Chondrocyte (in vitro differentiated cells): Measurements from ENCODE around the gene SETBP1. TPM values are rescaled to one million over a fixed set of nuclear protein-coding genes. Genes with fewer than 3 reads are reported as not detected.

ENCODE experiments used
- DNase-seq: peaks from one replicate; pipeline ENCODE4 v3.0.0; 2021; ENCODE audit warnings: mixed read lengths, low spot score
- H3K27ac Mint-ChIP-seq: one replicate; pipeline ENCODE4 v1.8.0; 2021; ENCODE audit warnings: mild to moderate bottlenecking, moderate library complexity, mixed read lengths; ENCODE audit not compliant: unreplicated experiment
- H3K27me3 Mint-ChIP-seq: 2 replicates; pipeline ENCODE4 v1.8.0; 2021; ENCODE audit warnings: low read depth, mixed read lengths
- H3K36me3 Mint-ChIP-seq: 2 replicates; pipeline ENCODE4 v1.8.0; 2021; ENCODE audit warnings: low read depth, mixed read lengths
- H3K4me1 Mint-ChIP-seq: 2 replicates; pipeline ENCODE4 v1.8.0; 2021; ENCODE audit warnings: low read depth, mild to moderate bottlenecking, mixed read lengths
- H3K4me3 Mint-ChIP-seq: one replicate; pipeline ENCODE4 v1.8.0; 2021; ENCODE audit warnings: mild to moderate bottlenecking, moderate library complexity, mixed read lengths; ENCODE audit not compliant: unreplicated experiment
- H3K9me3 Mint-ChIP-seq: 2 replicates; pipeline ENCODE4 v1.8.0; 2021; ENCODE audit warnings: low read depth, mixed read lengths
- total RNA-seq: library from RNA; stranded (reverse); gene quantifications from 3 replicates; pipeline ENCODE4 v1.2.1, GENCODE V29; 2021
- TF ChIP-seq, protein P1 (sequence below): fragments of 200-600 bp; sonication (generic); IDR thresholded peaks from 2 replicates; pipeline ENCODE4 v1.5.0; 2021; ENCODE audit warnings: antibody characterized with exemption, mild to moderate bottlenecking, moderate library complexity

The SETBP1 gene
- total RNA-seq, 1 donor from 2014 or later = 29.3 TPM

DNA sequence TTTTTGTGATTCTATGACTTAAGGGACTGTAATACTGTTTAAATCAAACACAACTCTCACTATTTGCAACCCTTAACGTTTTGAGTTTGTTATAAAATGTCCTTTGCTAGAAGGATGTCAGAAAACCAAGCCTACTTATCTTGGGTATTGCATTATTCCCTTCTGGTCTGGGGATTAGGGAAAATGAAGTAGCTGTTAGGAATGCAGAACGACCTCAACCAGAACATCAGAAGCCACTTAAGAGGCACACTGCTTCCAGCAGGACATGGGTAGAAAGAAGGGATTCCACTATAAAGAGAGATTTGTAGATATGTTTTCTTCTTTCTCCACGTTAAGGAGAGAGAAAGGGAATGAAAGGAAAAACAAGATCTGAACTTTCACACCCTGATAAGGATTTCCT, 101.2 kb downstream of the SETBP1 start:
- H3K36me3 Mint-ChIP-seq = peaks cover 1% of the 10 kb centered on the region
- TF ChIP-seq, protein P1, sequence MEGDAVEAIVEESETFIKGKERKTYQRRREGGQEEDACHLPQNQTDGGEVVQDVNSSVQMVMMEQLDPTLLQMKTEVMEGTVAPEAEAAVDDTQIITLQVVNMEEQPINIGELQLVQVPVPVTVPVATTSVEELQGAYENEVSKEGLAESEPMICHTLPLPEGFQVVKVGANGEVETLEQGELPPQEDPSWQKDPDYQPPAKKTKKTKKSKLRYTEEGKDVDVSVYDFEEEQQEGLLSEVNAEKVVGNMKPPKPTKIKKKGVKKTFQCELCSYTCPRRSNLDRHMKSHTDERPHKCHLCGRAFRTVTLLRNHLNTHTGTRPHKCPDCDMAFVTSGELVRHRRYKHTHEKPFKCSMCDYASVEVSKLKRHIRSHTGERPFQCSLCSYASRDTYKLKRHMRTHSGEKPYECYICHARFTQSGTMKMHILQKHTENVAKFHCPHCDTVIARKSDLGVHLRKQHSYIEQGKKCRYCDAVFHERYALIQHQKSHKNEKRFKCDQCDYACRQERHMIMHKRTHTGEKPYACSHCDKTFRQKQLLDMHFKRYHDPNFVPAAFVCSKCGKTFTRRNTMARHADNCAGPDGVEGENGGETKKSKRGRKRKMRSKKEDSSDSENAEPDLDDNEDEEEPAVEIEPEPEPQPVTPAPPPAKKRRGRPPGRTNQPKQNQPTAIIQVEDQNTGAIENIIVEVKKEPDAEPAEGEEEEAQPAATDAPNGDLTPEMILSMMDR = no peak
- DNase-seq = no peak
- H3K27ac Mint-ChIP-seq = peak overlapping the region; percentile 45
- H3K27me3 Mint-ChIP-seq = no peaks in the 10 kb centered on the region
- H3K9me3 Mint-ChIP-seq = no peaks in the 10 kb centered on the region
- peaks cover 64% of the 10 kb centered on the region for H3K4me1 Mint-ChIP-seq
- H3K4me3 Mint-ChIP-seq = no peak overlapping the region

DNA sequence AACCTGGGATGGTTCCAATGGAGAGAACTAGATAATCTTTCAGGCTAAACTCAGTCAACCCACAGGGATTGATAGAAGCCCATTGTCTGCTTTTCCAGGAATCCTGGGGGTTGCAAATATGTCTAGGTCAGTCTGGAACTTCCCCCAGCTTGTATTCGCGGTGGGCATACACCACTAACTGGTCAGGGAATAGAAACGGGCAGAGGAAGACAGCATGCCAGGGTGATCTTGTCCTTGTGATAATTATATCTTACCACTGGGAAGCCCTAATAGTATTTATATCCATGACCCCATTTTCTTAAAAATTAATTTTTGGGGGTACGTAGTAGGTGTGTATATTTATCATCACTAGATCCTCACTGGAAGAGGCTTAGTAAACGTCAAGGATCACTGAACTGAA, 101.9 kb downstream of the SETBP1 start:
- Mint-ChIP-seq H3K9me3 (no peaks in the 10 kb centered on the region), H3K4me1 (peaks cover 65% of the 10 kb centered on the region), H3K36me3 (peaks cover 1% of the 10 kb centered on the region), H3K27ac (peak overlapping the region; percentile 45), H3K4me3 (no peak overlapping the region), H3K27me3 (no peaks in the 10 kb centered on the region)
- DNase-seq = no peak
- TF ChIP-seq, protein P1 = no peak

GRCh38 chr18:44783371-44783770, 102.7 kb downstream of the SETBP1 start:
- H3K27ac Mint-ChIP-seq = no peak overlapping the region
- no peak for DNase-seq
- H3K27me3 Mint-ChIP-seq = no peaks in the 10 kb centered on the region
- H3K9me3 Mint-ChIP-seq = no peaks in the 10 kb centered on the region
- H3K4me3 Mint-ChIP-seq = no peak overlapping the region
- peaks cover 1% of the 10 kb centered on the region for H3K36me3 Mint-ChIP-seq
- TF ChIP-seq, protein P1 = no peak
- peaks cover 58% of the 10 kb centered on the region for H3K4me1 Mint-ChIP-seq

- H3K4me1 Mint-ChIP-seq = peaks cover 58% of the 10 kb centered on the region
- H3K27me3 Mint-ChIP-seq = no peaks in the 10 kb centered on the region
These were observed 105.6 kb downstream of the SETBP1 start for GRCh38 chr18:44786257-44786656.

GRCh38 chr18:44786688-44787087, 106.0 kb downstream of the SETBP1 start:
- H3K4me3 Mint-ChIP-seq = peak overlapping the region; percentile 40
- peaks cover 59% of the 10 kb centered on the region for H3K4me1 Mint-ChIP-seq
- H3K27ac Mint-ChIP-seq = peak overlapping the region; percentile 58

More at GRCh38 chr18:44786257-44786656, 105.6 kb downstream of the SETBP1 start:
- H3K4me3 Mint-ChIP-seq = no peak overlapping the region
- no peaks in the 10 kb centered on the region for H3K9me3 Mint-ChIP-seq
- DNase-seq = no peak
- H3K27ac Mint-ChIP-seq = peak overlapping the region; percentile 58
- H3K36me3 Mint-ChIP-seq = peaks cover 1% of the 10 kb centered on the region
- TF ChIP-seq, protein P1 = no peak

More at GRCh38 chr18:44786688-44787087, 106.0 kb downstream of the SETBP1 start:
- peaks cover 1% of the 10 kb centered on the region for H3K36me3 Mint-ChIP-seq
- no peaks in the 10 kb centered on the region for H3K9me3 Mint-ChIP-seq
- TF ChIP-seq, protein P1 = no peak
- DNase-seq = no peak
- H3K27me3 Mint-ChIP-seq = no peaks in the 10 kb centered on the region
